Liver (tissue), 9 donors: ENCODE results near the gene PLXNA2. TPM values are rescaled to one million over a fixed set of nuclear protein-coding genes. Genes with fewer than 3 reads are reported as not detected.

Experiments used
- DNase-seq: peaks from one replicate; pipeline ENCODE4 v3.0.0-alpha.2; 2017; ENCODE audit warnings: low spot score
- H3K27ac ChIP-seq, 2 donors: one replicate each; pipeline ENCODE4 v1.7.0; 2013; ENCODE audit warnings: inconsistent platforms in 2 of 2, low read length in 2 of 2, control low read depth in 1 of 2, low read depth in 1 of 2, mild to moderate bottlenecking in 1 of 2
- H3K27me3 ChIP-seq, 4 donors: one replicate each; pipeline versions ENCODE4 v1.6.1 to v1.7.0; 2013; ENCODE audit warnings: low read length in 3 of 4, inconsistent platforms in 1 of 4, mild to moderate bottlenecking in 1 of 4, moderate library complexity in 1 of 4; ENCODE audit not compliant: control insufficient read depth in 4 of 4, insufficient read depth in 4 of 4
- H3K36me3 ChIP-seq, 4 donors: one replicate each; pipeline versions ENCODE4 v1.6.1 to v1.7.0; 2013; ENCODE audit warnings: low read length in 3 of 4, mild to moderate bottlenecking in 3 of 4, low read depth in 1 of 4, moderate library complexity in 1 of 4; ENCODE audit not compliant: control insufficient read depth in 4 of 4, insufficient read depth in 3 of 4
- H3K4me1 ChIP-seq, 4 donors: one replicate each; pipeline versions ENCODE4 v1.6.1 to v1.7.0; 2013; ENCODE audit warnings: low read length in 3 of 4, mild to moderate bottlenecking in 3 of 4, moderate library complexity in 1 of 4; ENCODE audit not compliant: control insufficient read depth in 4 of 4, insufficient read depth in 4 of 4
- H3K4me3 ChIP-seq, 3 donors: one replicate each; pipeline versions ENCODE4 v1.6.1 to v1.7.0; 2013; ENCODE audit warnings: low read length in 3 of 3, control low read depth in 1 of 3, low read depth in 1 of 3, mild to moderate bottlenecking in 1 of 3
- H3K9ac ChIP-seq, 2 donors: one replicate each; pipeline ENCODE4 v1.7.0; 2013; ENCODE audit warnings: low read length in 2 of 2, mild to moderate bottlenecking in 2 of 2, moderate library complexity in 2 of 2, control low read depth in 1 of 2, low read depth in 1 of 2
- H3K9me3 ChIP-seq, 4 donors: one replicate each; pipeline versions ENCODE4 v1.6.1 to v1.7.0; 2013; ENCODE audit warnings: low read length in 3 of 4; ENCODE audit not compliant: control insufficient read depth in 4 of 4
- ATF3 ChIP-seq: IDR thresholded peaks from 2 replicates; pipeline ENCODE4 v1.6.1; 2016; ENCODE audit warnings: antibody characterized with exemption
- CTCF ChIP-seq: fragments of 150-350 bp; IDR thresholded peaks from 2 replicates; pipeline ENCODE4 v1.5.1; 2017; ENCODE audit warnings: improper control_type of control experiment, low read depth, low read length; ENCODE audit not compliant: missing input control
- FOXA1 ChIP-seq: IDR thresholded peaks from 2 replicates; pipeline ENCODE4 v1.6.1; 2016; ENCODE audit warnings: antibody characterized with exemption
- FOXA2 ChIP-seq: IDR thresholded peaks from 2 replicates; pipeline ENCODE4 v1.6.1; 2016; ENCODE audit warnings: antibody characterized with exemption
- GABPA ChIP-seq, 2 donors: IDR thresholded peaks in 1 of 2; conservative IDR thresholded peaks in 1 of 2; 2 replicates each; pipeline ENCODE4 v1.6.1; 2016; ENCODE audit warnings: antibody characterized with exemption in 2 of 2, mild to moderate bottlenecking in 1 of 2, moderate library complexity in 1 of 2
- HNF4A ChIP-seq, 2 donors: conservative IDR thresholded peaks; 2 replicates each; pipeline ENCODE4 v1.6.1; 2016; ENCODE audit warnings: antibody characterized with exemption in 2 of 2, mild to moderate bottlenecking in 2 of 2
- HNF4G ChIP-seq: IDR thresholded peaks from 2 replicates; pipeline ENCODE4 v1.6.1; 2016; ENCODE audit warnings: antibody characterized with exemption
- JUND ChIP-seq, 2 donors: IDR thresholded peaks; 2 replicates each; pipeline ENCODE4 v1.6.1; 2016; ENCODE audit warnings: antibody characterized with exemption in 2 of 2
- MAX ChIP-seq: IDR thresholded peaks from 2 replicates; pipeline ENCODE4 v1.6.1; 2016; ENCODE audit warnings: antibody characterized with exemption
- NR2F2 ChIP-seq: IDR thresholded peaks from 2 replicates; pipeline ENCODE4 v1.6.1; 2016; ENCODE audit warnings: antibody characterized with exemption
- SP1 ChIP-seq: IDR thresholded peaks from 2 replicates; pipeline ENCODE4 v1.6.1; 2018; ENCODE audit warnings: antibody characterized with exemption, mild to moderate bottlenecking
- YY1 ChIP-seq: IDR thresholded peaks from 2 replicates; pipeline ENCODE4 v1.6.1; 2016; ENCODE audit warnings: antibody characterized with exemption, mild to moderate bottlenecking
- ZBTB33 ChIP-seq: IDR thresholded peaks from 2 replicates; pipeline ENCODE4 v1.6.1; 2016; ENCODE audit warnings: antibody characterized with exemption
- WGBS: extraction: QIAGEN DNeasy Blood & Tissue Kit; methylation state at CpG from one replicate; pipeline ENCODE4 v1.1.7; 2013; 5-methylcytosine and 5-hydroxymethylcytosine counted together
- polyA plus RNA-seq, 2 donors: library from polyadenylated mRNA; stranded (reverse) in 1 of 2; unstranded in 1 of 2; fragments of 200-250 nt in 1 of 2; fragments of >200 nt in 1 of 2; fragmentation: Nextera tagmentation in 1 of 2; extraction: Ambion mirVana in 1 of 2; gene quantifications; one replicate each; pipeline versions ENCODE4 v1.2.1 to v1.2.3, GENCODE V29; 2013 to 2015
- total RNA-seq, 2 donors: library from RNA; depleted of rRNA; stranded (reverse); fragments of >200 nt; gene quantifications; one replicate each; pipeline ENCODE4 v1.2.3, GENCODE V29; 2014
- donor health status: healthy.
- donor health status: healthy.
- donor health status: healthy.
- donor health status: healthy.
- donor health status: healthy.

PLXNA2 gene
- total and polyA plus RNA-seq, 4 donors, result 1.8 to 9.2 (median 2.8) TPM

- TF ChIP-seq CTCF (no peak), ZBTB33 (no peak), HNF4A (conservative IDR thresholded peaks at IDR 0.05) (no peak), FOXA1 (no peak), FOXA2 (no peak)
These were observed 135.4 kb downstream of the PLXNA2 start (continued) for GRCh38 chr1:208108646-208109330.

GRCh38 chr1:208108213-208108608 is 136.0 kb downstream of the PLXNA2 start:
- WGBS, result 97% methylated on average over 2 of the region's 2 CpGs
- no peaks in the 10 kb centered on the region for H3K36me3 ChIP-seq
- H3K27me3 ChIP-seq, result no peaks in the 10 kb centered on the region
- H3K4me3 ChIP-seq, result no peak overlapping the region
- no peak for DNase-seq
- no peaks in the 10 kb centered on the region for H3K4me1 ChIP-seq
- no peaks in the 10 kb centered on the region for H3K9me3 ChIP-seq
- no peak for TF ChIP-seq ATF3
- TF ChIP-seq JUND (IDR thresholded peaks at IDR 0.05), result no peak
- TF ChIP-seq GABPA (IDR thresholded peaks at IDR 0.05 in 1 of 2, conservative IDR thresholded peaks at IDR 0.05 in 1 of 2), result no peak
- TF ChIP-seq HNF4G, result no peak
- TF ChIP-seq SP1, result no peak
- TF ChIP-seq HNF4A (conservative IDR thresholded peaks at IDR 0.05), result no peak
- TF ChIP-seq FOXA2, result no peak
- no peak for TF ChIP-seq NR2F2
- H3K9ac ChIP-seq, result no peak overlapping the region
- H3K27ac ChIP-seq, result no peak overlapping the region

- Histone ChIP-seq H3K4me3 (no peak overlapping the region), H3K27me3 (no peaks in the 10 kb centered on the region), H3K27ac (no peak overlapping the region), H3K9me3 (no peaks in the 10 kb centered on the region), H3K9ac (no peak overlapping the region), H3K36me3 (no peaks in the 10 kb centered on the region), H3K4me1 (peaks cover 0 to 1% (median under 1%) of the 10 kb centered on the region in 4 donors)
- WGBS, result 92% methylated on average over 13 of the region's 13 CpGs
- DNase-seq, result no peak
- TF ChIP-seq MAX (no peak), ZBTB33 (no peak), YY1 (no peak)
These were observed 136.6 kb downstream of the PLXNA2 start for GRCh38 chr1:208107425-208108212.
